NCI-H1092 (cell line): ENCODE measurements around the gene CRYBG1.
"Not testable (repeated sequence)": the region's sequence is repeated elsewhere in the genome, so short reads cannot be mapped to it uniquely, and the experiment has no call there.

Source experiments
- DNase-seq: peaks from one replicate; lab custom pipeline; 2025; lab: John Stamatoyannopoulos, UW

Gene CRYBG1

DNA sequence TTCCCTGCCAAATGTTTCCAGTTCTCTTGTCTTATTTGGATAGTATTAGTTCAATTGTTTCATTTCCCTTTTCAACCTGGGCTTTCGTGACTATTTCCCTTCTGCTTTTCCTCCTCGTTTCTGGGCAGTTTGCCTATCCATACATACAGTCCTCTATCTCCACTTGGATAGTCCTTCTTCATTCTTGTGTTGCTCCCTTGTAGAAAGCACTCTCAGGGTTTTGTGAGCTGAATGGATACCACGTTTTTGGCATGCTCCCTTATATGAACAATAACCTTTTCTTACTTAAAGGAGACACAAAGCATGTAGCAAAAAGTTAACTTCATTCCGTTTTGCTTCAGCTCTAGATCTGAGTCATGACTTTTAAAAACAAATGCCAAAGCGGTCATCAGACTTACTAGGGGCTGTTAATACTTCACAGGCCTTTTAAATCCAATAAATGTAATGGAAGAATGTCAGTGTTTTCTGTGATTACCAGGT, 16.6 kb downstream of the CRYBG1 start:
- peak; percentile 25 for DNase-seq

DNA sequence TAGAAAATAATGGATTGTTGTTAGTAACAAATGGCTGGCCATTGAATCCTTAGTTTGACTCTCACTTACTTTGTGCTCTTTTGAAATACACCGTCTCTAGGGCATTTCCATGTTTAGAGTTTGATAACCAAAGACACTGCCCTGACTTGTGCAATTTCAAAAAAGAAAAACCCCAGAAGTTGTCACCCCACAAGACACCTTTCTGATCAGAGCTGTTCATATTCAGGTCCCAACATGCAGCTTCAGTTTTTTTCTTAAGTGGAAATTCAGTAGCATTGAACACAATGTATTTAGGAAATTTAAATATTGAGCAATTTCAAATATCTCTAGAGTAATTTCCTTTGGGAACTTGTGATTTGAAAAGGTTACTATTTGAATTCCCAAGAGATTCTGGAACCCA, 19.4 kb downstream of the CRYBG1 start:
- no peak for DNase-seq

DNA sequence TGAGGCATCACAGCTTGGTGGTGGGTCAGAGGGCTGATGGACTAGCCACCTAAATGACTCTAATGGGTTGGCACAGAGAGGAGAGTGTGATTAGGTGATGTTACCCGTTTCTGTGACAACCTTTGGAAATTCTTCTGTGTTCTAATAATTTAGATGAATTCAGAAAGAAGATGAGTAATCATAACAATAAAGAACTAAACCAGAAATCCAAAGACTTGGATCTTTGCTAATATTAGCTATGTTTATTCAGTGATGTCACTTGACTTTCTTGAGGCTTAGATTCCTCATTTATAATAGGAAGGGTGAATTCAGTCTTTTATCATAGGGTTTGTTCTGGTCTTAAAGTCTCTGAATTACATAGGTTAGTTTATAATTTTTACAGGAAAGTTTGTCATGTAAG, 19.9 kb downstream of the CRYBG1 start:
- DNase-seq = no peak

DNA sequence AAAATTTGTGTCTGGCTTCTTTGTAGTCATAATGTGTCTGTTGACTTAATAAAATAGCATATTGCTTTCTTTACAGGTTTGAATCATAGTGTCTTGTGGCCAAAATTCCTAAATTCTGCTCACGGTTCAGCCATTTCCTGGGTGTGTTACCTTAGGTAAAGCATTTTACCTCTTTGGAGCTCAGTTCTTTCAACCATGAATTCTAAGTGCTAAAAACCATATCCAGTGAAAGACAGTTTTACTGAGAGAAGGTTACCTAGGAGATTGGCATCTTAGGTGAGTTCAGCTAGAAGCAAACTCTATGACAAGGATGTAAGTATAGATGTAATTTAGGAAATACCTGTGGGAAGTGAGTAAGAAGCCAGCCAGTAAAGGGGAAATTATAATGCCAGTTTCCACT, 20.7 kb downstream of the CRYBG1 start:
- DNase-seq = no peak

DNA sequence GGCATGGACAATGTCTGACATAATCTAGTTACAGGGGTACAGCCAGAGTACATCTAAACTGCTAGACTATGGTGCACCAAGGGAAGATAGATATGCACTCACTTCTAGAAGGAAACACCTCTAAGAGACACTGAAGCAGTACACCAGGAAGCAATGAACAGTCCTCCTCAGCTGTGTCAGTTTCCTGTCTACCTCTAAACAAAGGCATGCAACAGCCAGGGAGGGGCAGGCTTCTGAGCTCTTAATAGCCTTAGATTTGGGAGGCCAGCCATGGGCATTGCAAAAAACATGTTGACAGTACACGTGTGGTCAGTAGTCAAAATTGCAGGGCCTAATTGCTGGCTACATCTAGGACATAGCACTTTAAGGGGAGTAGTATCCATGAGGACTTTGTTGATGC, 21.4 kb downstream of the CRYBG1 start:
- DNase-seq = no peak

DNA sequence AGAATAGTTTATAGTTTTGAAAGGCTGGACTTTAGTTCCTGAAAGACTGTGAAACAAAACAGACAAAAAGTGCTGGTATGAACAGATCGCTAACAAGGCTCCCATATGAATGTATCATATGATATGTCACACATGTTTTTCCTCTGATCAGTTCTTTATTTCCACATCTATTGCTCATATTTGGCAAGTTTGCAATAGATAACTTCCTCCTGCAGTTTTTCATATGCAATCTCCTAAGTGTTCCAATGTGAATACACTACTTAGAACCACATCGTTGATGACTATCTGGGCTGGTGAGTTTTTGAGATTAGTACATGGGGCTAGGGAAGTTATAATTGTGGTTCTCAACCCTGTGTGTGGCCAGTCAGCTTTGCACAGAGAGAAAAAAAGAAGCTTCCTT, 23.1 kb downstream of the CRYBG1 start:
- DNase-seq = no peak

DNA sequence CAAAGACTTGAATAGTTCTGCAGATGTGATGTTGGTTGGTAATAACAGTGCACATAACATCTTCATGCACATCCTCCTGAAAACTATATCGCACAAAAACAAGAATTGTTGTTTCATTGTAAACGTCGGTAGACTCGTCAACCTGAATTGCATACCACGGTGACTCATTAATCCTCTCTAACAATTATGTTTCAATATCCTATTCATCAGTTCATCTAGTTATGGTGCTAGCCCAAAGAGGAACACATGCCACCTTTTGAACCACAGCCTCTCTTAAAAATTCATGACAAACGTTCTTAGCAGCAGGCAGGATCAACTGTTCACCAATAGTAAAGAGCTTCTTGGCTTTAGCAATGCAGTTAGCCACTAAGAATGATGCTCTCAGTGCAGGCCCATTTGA, 25.0 kb downstream of the CRYBG1 start:
- no peak for DNase-seq

DNA sequence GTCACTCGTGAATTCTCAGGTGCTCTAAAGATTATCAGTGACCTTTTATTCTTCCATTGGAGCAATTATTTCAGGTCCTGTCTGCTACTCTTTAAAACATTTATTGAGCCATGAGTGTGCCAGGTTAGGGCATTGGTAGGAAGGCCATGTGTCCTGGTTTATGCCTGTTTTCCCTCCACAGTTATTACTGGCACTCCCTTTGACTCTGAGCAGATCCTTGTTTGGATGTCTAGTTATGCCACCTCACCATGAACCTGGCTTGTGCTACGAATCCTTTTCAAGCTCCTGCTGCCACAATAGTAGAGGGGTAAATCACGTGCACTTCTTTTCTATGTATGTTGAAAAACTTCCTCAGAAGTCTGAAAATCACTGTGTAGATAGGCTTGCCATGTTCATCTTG, 27.4 kb downstream of the CRYBG1 start:
- DNase-seq = no peak

DNA sequence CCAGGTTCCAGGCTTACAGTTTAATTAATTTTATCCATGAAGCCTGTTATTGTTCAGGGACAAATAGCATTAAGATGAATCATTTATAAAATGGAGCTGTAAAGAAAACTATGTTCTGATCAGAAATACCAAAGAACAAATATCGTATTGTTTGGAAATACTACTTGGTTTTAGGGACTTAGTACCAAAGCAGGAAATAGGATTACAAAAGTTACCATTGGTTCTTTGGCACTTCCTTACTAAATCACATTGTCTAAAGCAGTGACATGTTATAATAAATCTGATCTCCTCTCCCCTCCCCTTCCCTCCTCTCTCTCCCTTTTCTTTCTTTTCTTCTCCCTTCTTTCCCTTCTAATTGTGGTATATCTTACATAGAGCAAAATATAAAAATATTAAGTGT, 29.6 kb downstream of the CRYBG1 start:
- no peak for DNase-seq

DNA sequence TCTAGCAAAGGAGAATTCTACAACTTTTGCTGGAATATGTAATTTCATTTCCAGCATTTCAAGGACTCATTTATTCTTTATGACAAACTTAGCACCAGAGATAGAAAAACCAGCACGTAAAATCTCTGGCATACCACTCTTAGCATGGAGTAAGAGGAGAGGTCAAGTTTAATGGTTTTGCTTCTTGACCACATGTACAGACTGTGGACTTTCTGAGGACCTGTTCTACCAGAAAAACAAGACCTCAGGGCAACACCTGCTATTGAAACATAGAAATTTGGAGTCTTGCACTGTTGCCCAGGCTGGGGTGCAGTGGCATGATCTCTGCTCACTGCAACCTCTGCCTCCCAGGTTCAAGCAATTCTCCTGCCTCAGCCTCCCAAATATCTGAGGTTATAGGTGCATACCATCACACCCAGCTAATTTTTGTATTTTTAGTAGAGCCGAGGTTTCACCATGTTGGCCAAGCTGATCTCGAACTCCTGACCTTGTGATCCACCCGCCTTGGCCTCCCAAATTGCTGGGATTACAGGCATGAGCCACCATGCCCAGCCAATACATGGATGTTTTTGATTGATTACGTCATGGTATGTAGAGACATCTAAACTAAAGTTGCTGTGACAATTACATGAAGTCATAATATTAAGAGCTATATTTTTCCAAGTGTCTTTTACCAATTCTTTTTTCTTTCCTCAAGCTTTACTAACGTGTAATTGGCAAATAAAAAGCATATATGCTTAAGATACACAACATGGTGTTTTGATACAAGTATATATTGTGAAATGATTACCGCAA, 36.1 kb downstream of the CRYBG1 start:
- DNase-seq = no peak

DNA sequence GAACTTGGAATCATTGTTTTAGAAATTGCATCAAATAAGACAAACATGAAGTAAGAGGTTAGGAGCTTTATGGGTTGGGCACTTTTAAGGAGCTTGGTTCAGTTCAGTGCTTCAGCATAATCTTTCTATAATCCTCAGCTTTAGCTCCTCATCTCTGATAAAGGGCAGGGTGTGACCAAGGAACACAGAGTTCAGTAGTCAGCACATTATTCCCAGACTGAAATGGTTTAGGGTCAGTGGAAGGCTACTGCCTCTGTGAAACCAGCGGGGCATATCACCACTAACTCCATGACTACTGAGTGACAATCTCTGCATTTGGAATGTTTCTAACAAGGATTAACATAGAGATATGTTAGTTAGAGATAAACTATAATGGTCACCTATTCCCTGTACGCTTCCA, 36.9 kb downstream of the CRYBG1 start:
- no peak for DNase-seq

DNA sequence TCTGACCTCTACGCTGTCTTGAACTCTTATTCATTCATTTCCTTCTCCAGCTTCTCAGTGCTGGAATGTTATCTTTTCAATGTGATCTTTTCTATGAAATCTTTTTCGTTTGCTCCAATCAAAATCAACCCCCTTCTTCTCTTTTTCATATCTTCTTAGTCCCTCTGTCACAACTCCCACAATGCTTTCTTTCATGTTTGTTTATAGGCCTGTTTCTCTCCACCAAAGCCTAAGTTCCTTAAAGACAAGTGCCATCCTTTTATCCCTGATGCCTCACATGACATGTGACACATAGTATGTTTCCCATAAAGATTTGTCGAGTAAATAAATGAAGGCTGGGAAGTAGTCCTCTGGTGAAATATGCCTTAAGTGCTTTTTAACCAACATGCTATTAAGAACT, 38.1 kb downstream of the CRYBG1 start:
- no peak for DNase-seq

DNA sequence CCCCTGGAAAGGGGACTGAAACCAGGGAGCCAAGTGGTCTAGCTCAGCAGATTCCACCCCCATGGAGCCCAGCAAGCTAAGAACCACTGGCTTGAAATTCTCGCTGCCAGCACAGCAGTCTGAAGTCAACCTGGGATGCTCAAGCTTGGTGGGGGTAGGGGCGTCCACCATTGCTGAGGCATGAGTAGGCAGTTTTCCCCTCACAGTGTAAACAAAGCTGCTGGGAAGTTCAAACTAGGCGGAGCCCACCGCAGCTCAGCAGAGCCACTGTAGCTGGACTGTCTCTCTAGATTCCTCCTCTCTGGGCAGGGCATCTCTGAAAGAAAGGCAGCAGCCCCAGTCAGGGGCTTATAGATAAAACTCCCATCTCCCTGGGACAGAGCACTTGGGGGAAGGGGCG, 44.5 kb downstream of the CRYBG1 start:
- DNase-seq = not testable (repeated sequence)

DNA sequence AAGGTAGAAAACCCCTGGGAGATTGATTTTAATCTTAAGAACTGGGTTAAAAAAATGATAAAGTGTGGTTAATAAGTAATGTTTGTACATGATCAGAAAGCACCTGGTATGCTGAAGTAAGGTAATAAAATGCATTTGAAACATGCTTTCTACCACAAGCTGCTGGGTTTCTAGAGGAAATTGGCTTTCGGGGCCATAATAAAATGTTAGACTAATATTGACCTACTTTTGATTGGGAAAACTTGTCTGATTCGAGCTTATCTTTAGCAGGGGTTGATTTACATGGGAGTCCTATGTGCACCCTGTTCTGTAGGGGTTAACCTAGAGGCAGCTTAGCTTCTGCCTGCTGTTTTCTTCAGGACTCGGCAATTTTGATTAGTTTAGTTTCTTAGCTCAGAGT, 50.5 kb downstream of the CRYBG1 start:
- no peak for DNase-seq

DNA sequence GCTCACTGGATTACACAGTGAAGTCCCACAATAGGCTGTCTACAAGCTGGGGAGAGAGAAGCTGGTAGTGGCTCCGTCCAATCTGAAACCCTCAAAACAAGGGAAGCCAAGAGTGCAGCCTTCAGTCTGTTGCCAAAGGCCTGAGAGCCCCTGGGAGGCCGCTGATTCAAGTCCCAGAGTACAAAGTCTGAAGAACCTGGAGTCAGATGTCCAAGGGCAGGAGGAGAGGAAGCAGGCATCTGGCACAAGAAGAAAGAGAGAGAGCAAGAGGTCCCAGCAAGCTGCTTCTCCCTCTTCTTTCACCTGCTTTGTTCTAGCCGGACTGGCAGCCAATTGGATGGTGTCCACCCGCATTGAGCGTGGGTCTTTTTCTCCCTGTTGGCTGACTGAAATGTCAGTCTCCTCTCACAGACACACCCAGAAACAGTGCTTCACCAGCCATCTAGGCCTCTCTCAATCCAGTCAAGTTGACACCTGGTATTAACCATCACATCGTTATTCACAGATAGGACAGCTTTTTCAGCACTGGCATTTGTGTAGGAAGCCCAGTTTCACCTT, 51.2 kb downstream of the CRYBG1 start:
- no peak for DNase-seq

DNA sequence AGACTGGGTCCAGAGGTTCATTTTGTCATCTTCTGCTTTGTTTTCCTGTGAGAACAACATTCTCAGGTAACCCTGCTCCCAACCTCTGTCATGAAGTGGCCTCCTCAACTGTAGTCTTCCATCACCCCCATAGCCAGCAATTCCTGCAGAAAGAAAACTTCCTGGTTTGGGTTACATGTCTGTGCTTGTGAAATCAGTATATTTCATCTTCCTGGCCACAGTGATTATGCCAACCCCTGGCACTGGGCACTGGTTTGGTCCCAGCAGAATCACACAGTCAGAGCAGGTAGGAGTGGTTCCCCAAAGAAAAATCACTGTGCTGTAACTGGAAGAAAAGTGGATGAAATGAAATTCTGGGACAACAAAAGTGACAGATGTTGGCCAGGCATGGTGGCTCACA, 52.5 kb downstream of the CRYBG1 start:
- no peak for DNase-seq

DNA sequence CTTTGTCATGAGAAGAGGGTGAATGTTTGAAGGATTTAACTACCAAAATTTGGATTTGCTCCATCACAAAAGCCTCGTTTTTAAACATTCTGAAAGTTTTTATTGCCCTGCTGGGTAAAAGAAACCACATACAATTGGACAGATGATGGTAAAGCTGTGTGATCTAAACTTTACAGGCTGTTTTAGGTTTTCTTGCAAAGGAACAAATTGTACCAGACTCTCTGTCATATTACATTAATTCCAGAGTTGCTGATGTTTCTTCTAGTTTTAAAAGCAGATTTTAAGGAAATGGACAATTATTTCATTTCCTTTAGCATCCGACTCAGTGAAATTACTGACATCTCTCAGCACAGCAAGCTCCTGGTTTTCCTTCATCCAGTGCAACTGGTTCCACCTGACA, 53.2 kb downstream of the CRYBG1 start:
- no peak for DNase-seq

DNA sequence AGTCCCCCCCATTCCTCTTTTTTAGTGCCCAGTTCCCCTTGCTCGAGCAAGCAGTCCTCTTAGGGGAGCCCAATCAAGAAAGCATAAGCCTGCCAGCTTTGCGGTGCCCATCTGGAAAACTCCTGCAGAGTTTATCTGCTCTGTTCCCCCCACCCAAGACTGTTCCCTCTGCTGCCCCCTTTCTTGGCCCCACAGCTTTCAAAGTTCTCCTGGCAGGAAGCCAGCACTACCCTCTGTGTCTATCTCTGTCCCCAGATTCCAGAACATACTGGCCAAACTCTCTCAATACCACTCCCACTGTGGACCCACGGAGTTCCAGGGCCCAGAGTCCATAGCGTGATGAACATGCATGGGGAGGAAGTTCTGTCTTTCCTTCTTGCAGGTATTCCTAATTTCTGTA, 55.4 kb downstream of the CRYBG1 start:
- no peak for DNase-seq

DNA sequence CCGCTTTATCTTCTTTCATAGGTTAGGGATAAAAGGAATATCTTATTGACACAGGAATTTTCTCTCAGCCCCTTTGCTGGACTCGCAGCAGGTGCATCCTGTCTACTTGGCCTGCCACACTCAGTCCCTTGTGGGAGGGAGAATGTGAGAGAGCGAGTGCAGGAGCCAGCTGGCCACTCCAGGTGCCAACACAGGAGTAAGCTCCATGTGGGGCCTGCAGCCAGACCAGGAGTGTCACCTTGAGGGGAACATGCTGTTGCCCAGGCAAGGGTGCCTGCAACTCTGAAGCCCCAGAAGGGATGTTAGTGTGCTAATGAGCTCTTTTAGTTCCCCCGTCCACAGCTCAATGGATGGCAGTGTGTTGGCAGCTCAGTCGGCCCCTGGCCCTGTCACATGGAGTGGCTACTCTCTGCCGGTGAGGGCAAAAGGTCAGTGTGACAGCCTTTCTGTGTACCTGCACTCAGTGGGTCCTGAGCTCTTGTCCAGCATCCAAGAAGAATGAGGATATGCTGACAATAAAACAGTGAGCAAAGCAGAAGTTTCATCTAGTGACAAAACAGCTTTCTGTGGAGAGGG, 57.1 kb downstream of the CRYBG1 start:
- DNase-seq = no peak

DNA sequence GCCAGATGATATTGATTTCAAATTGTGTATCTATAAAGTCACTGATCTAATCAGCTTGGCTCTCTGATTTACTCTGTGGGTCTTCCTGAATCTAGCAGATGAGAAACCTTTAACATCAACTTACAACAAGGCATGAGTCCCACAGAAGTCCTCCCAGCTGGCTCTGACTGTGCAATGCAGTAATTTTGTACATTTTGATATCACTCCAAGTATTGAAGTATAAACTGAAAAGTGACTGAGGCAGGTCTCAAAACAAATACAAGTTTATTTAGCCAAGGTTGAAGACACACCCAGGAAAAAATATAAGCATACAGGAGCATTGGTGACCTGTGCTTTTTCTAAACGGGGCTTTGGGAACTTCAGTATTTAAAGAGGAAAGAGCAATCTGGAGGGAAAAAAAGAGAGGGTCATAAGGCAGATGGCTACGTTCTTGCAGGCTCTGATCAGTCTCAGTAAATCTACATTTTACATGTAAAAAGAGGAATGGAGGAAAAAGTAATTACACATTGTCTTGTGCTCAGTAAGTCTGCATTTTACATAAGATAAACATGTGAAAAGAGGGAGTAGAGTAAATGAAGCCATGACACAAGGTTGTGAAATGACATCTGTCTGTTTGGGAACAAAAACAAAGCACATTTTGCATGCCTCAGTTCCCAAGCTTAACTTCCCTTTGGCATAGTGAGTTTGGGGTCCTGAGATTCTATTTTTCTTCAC, 59.5 kb downstream of the CRYBG1 start:
- DNase-seq = no peak

DNA sequence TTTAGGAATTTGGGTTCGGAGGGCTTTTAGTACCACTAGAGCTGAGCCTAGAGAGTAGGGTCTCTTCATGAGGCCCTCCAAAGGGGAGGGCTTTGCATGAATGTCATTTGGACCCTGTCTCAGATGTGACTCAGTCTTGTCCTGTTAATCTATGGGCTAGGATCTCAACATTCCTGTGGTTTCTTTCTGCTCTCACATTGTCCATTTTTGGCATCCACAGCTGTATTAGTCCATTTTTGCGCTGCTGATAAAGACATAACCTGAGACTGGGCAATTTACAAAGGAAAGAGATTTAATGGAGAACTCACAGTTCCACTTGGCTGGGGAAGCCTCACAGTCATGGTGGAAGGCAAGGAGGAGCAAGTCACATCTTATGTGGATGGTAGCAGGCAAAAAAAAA, 61.0 kb downstream of the CRYBG1 start:
- DNase-seq = no peak

DNA sequence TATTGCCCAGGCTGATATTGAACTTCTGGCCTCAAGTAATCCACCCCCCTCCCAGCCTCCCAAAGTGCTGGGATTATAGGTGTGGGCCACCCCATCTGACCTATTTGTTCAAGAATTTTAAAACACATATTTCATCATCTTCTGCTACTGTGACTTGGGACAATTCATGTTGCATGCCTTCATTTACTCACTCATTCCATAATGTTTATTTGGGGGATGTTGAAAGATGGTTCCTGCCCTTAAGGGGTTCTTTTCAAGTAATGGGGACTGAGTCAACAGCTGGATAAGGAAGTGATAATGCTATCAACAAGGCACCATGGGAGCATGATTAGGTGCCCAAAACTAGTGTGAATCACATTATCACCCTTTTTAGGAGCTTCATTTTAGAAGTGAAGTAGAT, 62.0 kb downstream of the CRYBG1 start:
- no peak for DNase-seq

DNA sequence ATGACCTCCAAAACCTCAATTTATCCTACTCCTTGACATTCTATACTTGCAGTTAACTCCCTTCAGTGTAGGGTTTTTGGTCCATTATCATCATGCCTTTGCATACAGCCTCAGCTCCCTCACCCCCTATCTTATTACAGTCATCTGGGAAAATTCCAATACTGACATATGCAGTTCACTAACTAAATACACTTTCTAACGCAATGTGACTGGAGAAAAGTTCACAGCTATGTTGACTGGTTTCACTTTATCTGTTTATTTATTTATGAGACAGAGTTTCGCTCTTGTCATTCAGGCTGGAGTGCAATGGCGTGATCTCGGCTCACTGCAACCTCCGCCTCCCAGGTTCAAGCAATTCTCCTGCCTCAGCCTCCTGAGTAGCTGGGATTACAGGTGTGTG, 64.9 kb downstream of the CRYBG1 start:
- DNase-seq = no peak
